ENCODE data around the gene NCR2. TPM values are rescaled to one million over a fixed set of nuclear protein-coding genes. Genes with fewer than 3 reads are reported as not detected.

The NCR2 gene
- total RNA-seq, 1 experiment from 2014 or later, result not detected

GRCh38 chr6:41321183-41321582 is 14.2 kb upstream of the NCR2 start:
- no peaks in the 10 kb centered on the region for H3K36me3 ChIP-seq (ENCODE audit: control insufficient read depth in 1 of 2, insufficient read depth in 2 of 2, low read length in 2 of 2)
- no peak for TF ChIP-seq ATF3 (IDR thresholded peaks at IDR 0.05)
- peaks cover 30% of the 10 kb centered on the region for H3K27me3 ChIP-seq (ENCODE audit: insufficient read depth, low read length)
- H3K9me3 ChIP-seq (ENCODE audit: control insufficient read depth in 1 of 2, insufficient read depth in 1 of 2, low read depth in 1 of 2, low read length in 2 of 2), result no peaks in the 10 kb centered on the region
- ATAC-seq, result no peak
- ChIA-PET POLR2A (no interaction called here), RAD21 (ENCODE audit: low non-redundant PET in 1 of 2, low total read pairs in 2 of 2, uncharacterized antibody in 2 of 2, unreplicated experiment in 2 of 2) (no interaction called here), CTCF (interaction anchor here (1.1 to 2.0 kb wide), 4 partner anchors 11 to 45 kb away, joined by 3 to 9 read pairs (median 5); no protein-coding TSS in a partner anchor)
- no peak overlapping the region for H3K4me2 ChIP-seq (ENCODE audit: low read length)
- H3K79me2 ChIP-seq (ENCODE audit: insufficient read depth, low read length), result no peaks in the 10 kb centered on the region
- no peaks in the 10 kb centered on the region for H4K20me1 ChIP-seq (ENCODE audit: insufficient read depth)
- peaks cover 3 to 8% of the 10 kb centered on the region in 2 experiments for H3K4me1 ChIP-seq (ENCODE audit: control insufficient read depth in 1 of 2, insufficient read depth in 2 of 2, low read length in 2 of 2)
- H2AFZ ChIP-seq (ENCODE audit: low read depth, low read length, poor library complexity, severe bottlenecking), result no peak overlapping the region
- H3K9me2 ChIP-seq (ENCODE audit: insufficient read depth), result no peaks in the 10 kb centered on the region
- no peak overlapping the region for H3K9ac ChIP-seq (ENCODE audit: low read length)
- no peak for DNase-seq (ENCODE audit: low read depth, low spot score)
- intact Hi-C loops (cut with micrococcal nuclease), result no loop called here
- no peak overlapping the region for H3K27ac ChIP-seq (ENCODE audit: low read depth, low read length)
- H3K4me3 ChIP-seq (replicated peaks in 1 of 2; ENCODE audit: low read depth in 1 of 2, low read length in 2 of 2), result no peak overlapping the region
- BruUV-seq (replicated peaks), result no TSS peak

- POLR2A ChIA-PET, result no interaction called here
- H3K27me3 ChIP-seq (ENCODE audit: insufficient read depth, low read length), result peaks cover 52% of the 10 kb centered on the region
These were observed 9.9 kb upstream of the NCR2 start for GRCh38 chr6:41325446-41326066.

More at GRCh38 chr6:41325446-41326066, 9.9 kb upstream of the NCR2 start:
- no peak for DNase-seq (ENCODE audit: low read depth, low spot score)
- H3K9me2 ChIP-seq (ENCODE audit: insufficient read depth), result no peaks in the 10 kb centered on the region
- H3K4me3 ChIP-seq (replicated peaks in 1 of 2; ENCODE audit: low read depth in 1 of 2, low read length in 2 of 2), result no peak overlapping the region
- ChIA-PET CTCF (no interaction called here), RAD21 (ENCODE audit: low non-redundant PET in 1 of 2, low total read pairs in 2 of 2, uncharacterized antibody in 2 of 2, unreplicated experiment in 2 of 2) (no interaction called here)
- no peak overlapping the region for H3K27ac ChIP-seq (ENCODE audit: low read depth, low read length)
- no peak overlapping the region for H3K9ac ChIP-seq (ENCODE audit: low read length)
- no peak overlapping the region for H2AFZ ChIP-seq (ENCODE audit: low read depth, low read length, poor library complexity, severe bottlenecking)
- no peak overlapping the region for H3K4me2 ChIP-seq (ENCODE audit: low read length)
- no peaks in the 10 kb centered on the region for H3K36me3 ChIP-seq (ENCODE audit: control insufficient read depth in 1 of 2, insufficient read depth in 2 of 2, low read length in 2 of 2)
- ATAC-seq, result no peak
- H3K79me2 ChIP-seq (ENCODE audit: insufficient read depth, low read length), result no peaks in the 10 kb centered on the region
- H3K4me1 ChIP-seq (ENCODE audit: control insufficient read depth in 1 of 2, insufficient read depth in 2 of 2, low read length in 2 of 2), result no peaks in the 10 kb centered on the region
- H3K9me3 ChIP-seq (ENCODE audit: control insufficient read depth in 1 of 2, insufficient read depth in 1 of 2, low read depth in 1 of 2, low read length in 2 of 2), result no peaks in the 10 kb centered on the region
- no TSS peak for BruUV-seq (replicated peaks)
- intact Hi-C loops (cut with micrococcal nuclease), result no loop called here
- no peaks in the 10 kb centered on the region for H4K20me1 ChIP-seq (ENCODE audit: insufficient read depth)
- TF ChIP-seq EZH2 (IDR thresholded peaks at IDR 0.05) (0 out of 2 replicates have a peak, but pooled peaks have one; percentile 76), ELF1 (IDR thresholded peaks at IDR 0.05; ENCODE audit: borderline replicate concordance, low read depth) (no peak), EGR1 (IDR thresholded peaks at IDR 0.05; ENCODE audit: low read depth) (no peak), JUND (IDR thresholded peaks at IDR 0.05) (no peak), REST (IDR thresholded peaks at IDR 0.05; ENCODE audit: low read depth) (no peak), FOSL1 (IDR thresholded peaks at IDR 0.05; ENCODE audit: low read depth) (no peak), SRF (IDR thresholded peaks at IDR 0.05; ENCODE audit: low read depth) (no peak)
